Spleen (tissue), 11 donors: ENCODE data around the gene TMEM202. TPM values are rescaled to one million over a fixed set of nuclear protein-coding genes. Genes with fewer than 3 reads are reported as not detected.

Source experiments
- DNase-seq: peaks from one replicate; pipeline ENCODE4 v3.0.0-alpha.2; 2020
- H3K27ac ChIP-seq, 8 donors: fragments of 200-600 bp; sonication (generic) in 7 of 8; 1 replicate in 4 of 8; 2 replicates in 4 of 8; pipeline versions ENCODE4 v1.5.0 to v1.8.0; 2016 to 2021; ENCODE audit warnings: inconsistent platforms in 4 of 8, mild to moderate bottlenecking in 4 of 8, moderate library complexity in 1 of 8
- H3K27me3 ChIP-seq, 7 donors: fragments of 200-600 bp; sonication (generic) in 6 of 7; replicated peaks in 1 of 7; 1 replicate in 4 of 7; 2 replicates in 3 of 7; pipeline versions ENCODE4 v1.5.0 to v1.8.0; 2016 to 2021; ENCODE audit warnings: inconsistent platforms in 3 of 7, mild to moderate bottlenecking in 1 of 7
- H3K36me3 ChIP-seq, 6 donors: fragments of 200-600 bp; sonication (generic) in 5 of 6; 1 replicate in 4 of 6; 2 replicates in 2 of 6; pipeline versions ENCODE4 v1.5.0 to v1.8.0; 2016 to 2021; ENCODE audit warnings: inconsistent platforms in 2 of 6
- H3K4me1 ChIP-seq, 6 donors: fragments of 200-600 bp; sonication (generic) in 5 of 6; 1 replicate in 3 of 6; 2 replicates in 3 of 6; pipeline versions ENCODE4 v1.5.0 to v1.8.0; 2016 to 2021; ENCODE audit warnings: inconsistent platforms in 3 of 6
- H3K4me3 ChIP-seq, 8 donors: fragments of 200-600 bp; sonication (generic) in 7 of 8; 1 replicate in 4 of 8; 2 replicates in 4 of 8; pipeline versions ENCODE4 v1.5.0 to v1.8.0; 2016 to 2021; ENCODE audit warnings: inconsistent platforms in 4 of 8, mild to moderate bottlenecking in 4 of 8, moderate library complexity in 2 of 8
- H3K9me3 ChIP-seq, 8 donors: fragments of 200-600 bp; sonication (generic) in 7 of 8; 1 replicate in 4 of 8; 2 replicates in 4 of 8; pipeline versions ENCODE4 v1.5.0 to v1.8.0; 2016 to 2021; ENCODE audit warnings: inconsistent platforms in 4 of 8
- POLR2A ChIP-seq, 3 donors: fragments of 450-650 bp; IDR thresholded peaks; one replicate each; pipeline ENCODE4 v1.5.1; 2017; ENCODE audit warnings: antibody characterized with exemption in 3 of 3, mild to moderate bottlenecking in 1 of 3
- POLR2AphosphoS5 ChIP-seq, 3 donors: sonication (generic); formaldehyde crosslinking; IDR thresholded peaks; one replicate each; pipeline ENCODE4 v1.5.1; 2017; ENCODE audit warnings: antibody characterized with exemption in 3 of 3
- WGBS, 5 donors: extraction: QIAGEN DNeasy Blood & Tissue Kit in 3 of 5; methylation state at CpG; one replicate each; pipeline versions ENCODE4 v1.1.5 to v1.1.7; 2013 to 2018; 5-methylcytosine and 5-hydroxymethylcytosine counted together
- intact Hi-C: fragments of 100-400 bp; cut with DNase I; formaldehyde crosslinking; loops from one replicate; pipeline ENCODE4 v1.15.0; 2023; ENCODE audit warnings: low total_unique reads
- polyA plus RNA-seq, 3 donors: library from polyadenylated mRNA; stranded (reverse); fragments of 200-250 nt; gene quantifications; one replicate each; pipeline ENCODE4 v1.2.1, GENCODE V29; 2013
- total RNA-seq, 7 donors: library from RNA; depleted of rRNA in 3 of 7; stranded (reverse); fragments of >200 nt in 3 of 7; fragmentation: NEBNext Ultra II Directional in 4 of 7; extraction: Animal tissue kit (Norgen Biotek cat#: 25700) in 4 of 7; gene quantifications; one replicate each; pipeline versions ENCODE4 v1.1.0 to v1.2.1, GENCODE V29; 2016 to 2021
- TF ChIP-seq, protein P1 (sequence below), 11 experiments: fragments of 200-600 bp in 7 of 11; fragments of 450-650 bp in 4 of 11; sonication (generic) in 4 of 11; IDR thresholded peaks in 8 of 11; conservative IDR thresholded peaks in 3 of 11; 1 replicate in 7 of 11; 2 replicates in 4 of 11; pipeline versions ENCODE4 v1.4.0 to v1.8.0; 2016 to 2021; ENCODE audit warnings: antibody characterized with exemption in 11 of 11, inconsistent platforms in 4 of 11, mild to moderate bottlenecking in 1 of 11
- donor health status: healthy with polysubstance abuse.
- donor health status: DM: no; HTN: no; CAD: no; lungs with moderate emphysema.
- donor health status: DM: no; HTN: no; CAD: no.
- donor health status: Bipolar disorder and iron deficiency.
- donor health status: healthy.
- donor health status: DM: no; HTN: no; CAD: no.
- donor health status: DM: yes; HTN: yes; CAD: no.

The TMEM202 gene
- total and polyA plus RNA-seq, 10 donors: not detected

DNA sequence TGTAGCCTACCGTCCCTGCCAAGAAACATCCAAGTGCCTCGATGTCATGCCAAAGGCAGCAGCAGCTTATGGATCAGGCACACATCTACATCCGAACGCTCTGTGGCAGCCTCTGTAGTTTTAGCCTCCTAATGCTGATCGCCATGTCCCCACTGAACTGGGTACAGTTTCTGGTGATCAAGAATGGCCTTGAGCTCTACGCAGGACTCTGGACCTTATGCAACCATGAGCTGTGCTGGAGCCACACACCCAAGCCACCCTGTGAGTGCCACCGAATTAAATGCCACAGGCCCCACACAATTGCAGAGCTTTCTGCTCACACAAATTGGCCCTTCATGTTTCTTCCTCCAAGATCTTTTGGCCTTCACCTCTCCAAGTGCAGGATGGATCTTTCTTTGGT is 543 bp downstream of the TMEM202 start:
- intact Hi-C loops: no loop called here
- Histone ChIP-seq H3K36me3 (no peaks in the 10 kb centered on the region), H3K27me3 (peaks cover 0 to 13% (median 0%) of the 10 kb centered on the region in 7 donors), H3K9me3 (no peaks in the 10 kb centered on the region), H3K4me1 (no peaks in the 10 kb centered on the region), H3K27ac (no peak overlapping the region), H3K4me3 (no peak overlapping the region)
- DNase-seq: no peak
- 90 to 97% (median 95%) methylated on average over 7 of the region's 7 CpGs for WGBS, 5 donors
- TF ChIP-seq, protein P1, sequence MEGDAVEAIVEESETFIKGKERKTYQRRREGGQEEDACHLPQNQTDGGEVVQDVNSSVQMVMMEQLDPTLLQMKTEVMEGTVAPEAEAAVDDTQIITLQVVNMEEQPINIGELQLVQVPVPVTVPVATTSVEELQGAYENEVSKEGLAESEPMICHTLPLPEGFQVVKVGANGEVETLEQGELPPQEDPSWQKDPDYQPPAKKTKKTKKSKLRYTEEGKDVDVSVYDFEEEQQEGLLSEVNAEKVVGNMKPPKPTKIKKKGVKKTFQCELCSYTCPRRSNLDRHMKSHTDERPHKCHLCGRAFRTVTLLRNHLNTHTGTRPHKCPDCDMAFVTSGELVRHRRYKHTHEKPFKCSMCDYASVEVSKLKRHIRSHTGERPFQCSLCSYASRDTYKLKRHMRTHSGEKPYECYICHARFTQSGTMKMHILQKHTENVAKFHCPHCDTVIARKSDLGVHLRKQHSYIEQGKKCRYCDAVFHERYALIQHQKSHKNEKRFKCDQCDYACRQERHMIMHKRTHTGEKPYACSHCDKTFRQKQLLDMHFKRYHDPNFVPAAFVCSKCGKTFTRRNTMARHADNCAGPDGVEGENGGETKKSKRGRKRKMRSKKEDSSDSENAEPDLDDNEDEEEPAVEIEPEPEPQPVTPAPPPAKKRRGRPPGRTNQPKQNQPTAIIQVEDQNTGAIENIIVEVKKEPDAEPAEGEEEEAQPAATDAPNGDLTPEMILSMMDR (IDR thresholded peaks at IDR 0.05 in 8 of 11, conservative IDR thresholded peaks at IDR 0.05 in 3 of 11): no peak
- TF ChIP-seq POLR2A (IDR thresholded peaks at IDR 0.05) (no peak), POLR2AphosphoS5 (IDR thresholded peaks at IDR 0.05) (no peak)

DNA sequence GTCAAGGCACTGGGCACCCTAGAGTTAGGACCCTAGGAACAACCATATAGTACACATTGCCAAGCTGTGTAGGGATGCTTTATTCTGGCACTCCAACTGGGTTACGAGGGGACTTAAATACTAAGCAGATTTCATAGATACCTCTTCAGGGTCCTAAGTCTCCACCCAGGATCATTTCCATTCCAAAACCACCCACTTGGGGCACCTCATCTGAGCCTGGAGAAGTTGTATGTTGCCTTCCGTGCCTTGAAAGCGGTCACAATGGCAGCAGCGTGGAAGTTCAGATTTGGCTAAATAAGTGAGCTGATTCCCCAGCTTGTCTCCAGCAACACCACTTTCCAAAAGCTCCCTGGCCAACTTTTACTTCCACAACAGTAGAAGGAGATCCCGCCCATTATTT is 4.6 kb downstream of the TMEM202 start:
- TF ChIP-seq, protein P1 (IDR thresholded peaks at IDR 0.05 in 8 of 11, conservative IDR thresholded peaks at IDR 0.05 in 3 of 11): no peak
- no peak for TF ChIP-seq POLR2AphosphoS5 (IDR thresholded peaks at IDR 0.05)
- TF ChIP-seq POLR2A (IDR thresholded peaks at IDR 0.05): no peak
- H3K4me1 ChIP-seq: no peaks in the 10 kb centered on the region
- intact Hi-C loops: no loop called here
- no peak overlapping the region for H3K4me3 ChIP-seq
- peaks cover 0 to 36% (median 0%) of the 10 kb centered on the region in 7 donors for H3K27me3 ChIP-seq
- no peaks in the 10 kb centered on the region for H3K36me3 ChIP-seq
- 85 to 94% (median 87%) methylated on average over 5 of the region's 5 CpGs for whole genome bisulfite sequencing, 5 donors
- no peaks in the 10 kb centered on the region for H3K9me3 ChIP-seq
- no peak for DNase-seq
- H3K27ac ChIP-seq: no peak overlapping the region

DNA sequence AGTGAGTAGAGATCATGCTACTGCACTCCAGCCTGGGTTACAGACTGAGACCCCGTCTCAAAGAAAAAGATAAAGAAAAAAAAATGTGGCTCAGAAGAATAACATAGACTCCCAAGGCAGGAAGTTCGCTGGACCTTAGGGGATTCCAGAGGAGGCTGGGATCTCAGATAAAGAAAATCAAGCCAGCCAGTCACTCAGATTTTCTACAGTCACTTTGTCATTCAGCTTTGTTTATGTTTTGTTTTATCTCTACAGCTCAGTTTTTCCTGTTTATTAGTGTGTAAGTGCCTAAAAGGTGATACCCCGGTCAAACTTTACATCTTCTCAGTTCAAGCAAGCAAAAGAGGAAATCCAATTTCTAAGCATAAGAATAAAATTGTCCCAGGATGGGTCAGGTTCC is 6.3 kb downstream of the TMEM202 start:
- no peak for DNase-seq
- Histone ChIP-seq H3K27me3 (peaks cover 0 to 36% (median 0%) of the 10 kb centered on the region in 7 donors), H3K4me1 (no peaks in the 10 kb centered on the region), H3K4me3 (no peak overlapping the region), H3K9me3 (no peaks in the 10 kb centered on the region), H3K36me3 (no peaks in the 10 kb centered on the region), H3K27ac (no peak overlapping the region)
- intact Hi-C loops: no loop called here
- TF ChIP-seq, protein P1 (IDR thresholded peaks at IDR 0.05 in 8 of 11, conservative IDR thresholded peaks at IDR 0.05 in 3 of 11): no peak
- TF ChIP-seq POLR2A (IDR thresholded peaks at IDR 0.05): no peak
- no peak for TF ChIP-seq POLR2AphosphoS5 (IDR thresholded peaks at IDR 0.05)
- 18 to 31% (median 25%) methylated on average over 3 of the region's 3 CpGs for WGBS, 5 donors

DNA sequence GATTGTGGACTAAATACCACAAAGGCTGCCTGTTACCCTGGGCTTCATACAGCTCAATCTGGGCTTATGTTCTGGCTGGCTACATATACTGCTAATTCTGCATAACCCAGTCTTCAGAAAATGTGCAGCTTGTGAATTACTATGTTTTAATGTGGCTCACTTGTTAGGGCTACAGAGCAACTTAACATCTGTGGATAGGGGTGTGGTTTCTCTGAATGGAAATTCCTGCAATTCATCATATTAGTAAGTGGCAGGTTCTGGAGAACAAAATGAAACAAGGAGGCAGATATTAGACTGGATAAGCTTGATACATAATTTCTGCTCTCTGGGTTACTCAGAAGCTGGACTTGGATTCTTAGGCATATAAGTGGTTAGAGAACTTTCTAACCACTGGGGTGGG is 6.7 kb downstream of the TMEM202 start:
- TF ChIP-seq POLR2AphosphoS5 (IDR thresholded peaks at IDR 0.05): no peak
- TF ChIP-seq POLR2A (IDR thresholded peaks at IDR 0.05): no peak
- TF ChIP-seq, protein P1 (IDR thresholded peaks at IDR 0.05 in 8 of 11, conservative IDR thresholded peaks at IDR 0.05 in 3 of 11): no peak
- Histone ChIP-seq H3K4me3 (no peak overlapping the region), H3K27ac (no peak overlapping the region), H3K4me1 (no peaks in the 10 kb centered on the region), H3K27me3 (peaks cover 0 to 40% (median 0%) of the 10 kb centered on the region in 7 donors), H3K9me3 (no peaks in the 10 kb centered on the region), H3K36me3 (no peaks in the 10 kb centered on the region)
- DNase-seq: no peak
- intact Hi-C loops: no loop called here
